Measurements from ENCODE around the gene NCAPG2. TPM values are rescaled to one million over a fixed set of nuclear protein-coding genes. Genes with fewer than 3 reads are reported as not detected.

Gene NCAPG2
- total RNA-seq, 2 experiments from 2014 or later, result 61.8 to 111 TPM

DNA sequence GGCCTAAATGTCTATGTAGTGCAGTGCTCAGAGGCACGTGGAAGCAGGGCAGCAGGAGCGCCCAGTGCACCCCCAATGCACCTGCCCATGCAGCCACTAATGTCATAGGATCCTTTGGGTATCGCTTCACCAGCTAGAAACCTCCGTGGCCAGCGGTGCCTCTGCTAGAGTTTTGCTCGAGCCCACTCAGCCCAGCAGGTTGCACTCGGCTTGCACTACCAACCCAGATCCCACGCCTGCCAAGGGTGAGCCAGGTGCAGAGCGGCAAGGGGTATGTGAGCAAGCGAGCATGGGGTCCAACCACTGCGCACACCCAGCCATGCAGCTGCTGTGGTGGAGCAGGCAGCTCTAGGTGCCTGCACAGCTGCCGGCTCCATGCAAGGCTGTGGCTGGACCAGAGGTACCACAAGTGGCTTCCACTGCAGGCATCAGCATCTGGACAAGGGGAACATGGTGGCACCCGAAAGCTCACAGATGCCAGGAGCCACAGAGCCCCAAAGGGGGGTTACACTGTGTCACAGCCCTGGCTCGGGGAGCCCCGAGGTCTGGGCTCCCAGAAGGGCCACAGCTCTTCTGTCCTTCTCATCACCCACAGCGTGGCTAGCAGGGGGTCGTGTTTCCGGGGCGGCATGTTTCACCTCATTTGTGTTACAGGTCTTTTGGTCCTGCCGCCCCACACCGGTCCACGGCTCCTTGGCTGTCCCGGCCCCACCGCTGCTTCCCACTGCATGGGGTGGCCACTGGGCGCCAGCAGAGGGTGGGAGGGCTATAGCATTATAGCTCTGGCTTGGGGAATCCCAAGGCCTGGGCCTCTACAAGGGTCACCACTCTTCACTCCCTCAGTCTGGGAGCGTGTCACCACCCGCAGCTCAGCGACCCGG is 2.3 kb upstream of the NCAPG2 start:
- TF ChIP-seq EZH2phosphoT487 (IDR thresholded peaks at IDR 0.05; ENCODE audit: borderline replicate concordance, low read depth, low read length) (no peak), CTCF (conservative IDR thresholded peaks at IDR 0.05; ENCODE audit: low read length) (no peak)
- Histone ChIP-seq H4K20me1 (ENCODE audit: insufficient read depth, low read length) (peaks cover 9% of the 10 kb centered on the region), H3K79me2 (ENCODE audit: insufficient read depth, low read depth, low read length) (peaks cover 26% of the 10 kb centered on the region), H3K9me3 (ENCODE audit: low read length) (peaks cover 11% of the 10 kb centered on the region), H3K9me2 (ENCODE audit: insufficient read depth, low read length) (no peaks in the 10 kb centered on the region), H3K4me1 (ENCODE audit: insufficient read depth, low read length, poor library complexity, severe bottlenecking) (peaks cover 19% of the 10 kb centered on the region), H2AFZ (ENCODE audit: low read length) (no peak overlapping the region), H3K4me2 (ENCODE audit: low read length) (no peak overlapping the region), H3K4me3 (ENCODE audit: low read depth, low read length, poor library complexity, severe bottlenecking) (no peak overlapping the region), H3K27ac (ENCODE audit: low read depth, low read length, poor library complexity, severe bottlenecking) (no peak overlapping the region), H3K36me3 (ENCODE audit: insufficient read depth, low read length) (peaks cover 12% of the 10 kb centered on the region)
- no peak for DNase-seq (ENCODE audit: low spot score)
- no TSS peak for BruUV-seq (replicated peaks)
- ChIA-PET POLR2A (interaction anchor here (0.5 to 0.7 kb wide), 2 partner anchors 50 to 189 kb away, joined by 4 to 5 read pairs; no protein-coding TSS in a partner anchor), CTCF (ENCODE audit: unreplicated experiment) (interaction anchor here (1.0 kb wide), 1 partner anchor 270 kb away, joined by 4 read pairs; no protein-coding TSS in a partner anchor)
- intact Hi-C loops (cut with micrococcal nuclease; ENCODE audit: unreplicated experiment), result no loop called here

- Histone ChIP-seq H4K20me1 (ENCODE audit: insufficient read depth, low read length) (peaks cover 10% of the 10 kb centered on the region), H3K36me3 (ENCODE audit: insufficient read depth, low read length) (peaks cover 18% of the 10 kb centered on the region), H3K9me2 (ENCODE audit: insufficient read depth, low read length) (no peaks in the 10 kb centered on the region), H3K79me2 (ENCODE audit: insufficient read depth, low read depth, low read length) (peaks cover 32% of the 10 kb centered on the region), H3K4me1 (ENCODE audit: insufficient read depth, low read length, poor library complexity, severe bottlenecking) (peaks cover 19% of the 10 kb centered on the region), H3K9me3 (ENCODE audit: low read length) (peaks cover 11% of the 10 kb centered on the region), H2AFZ (ENCODE audit: low read length) (no peak overlapping the region), H3K27ac (ENCODE audit: low read depth, low read length, poor library complexity, severe bottlenecking) (no peak overlapping the region), H3K4me2 (ENCODE audit: low read length) (no peak overlapping the region), H3K4me3 (ENCODE audit: low read depth, low read length, poor library complexity, severe bottlenecking) (no peak overlapping the region)
- no TSS peak for BruUV-seq (replicated peaks)
- CTCF ChIA-PET (ENCODE audit: unreplicated experiment), result interaction anchor here (1.0 kb wide), 1 partner anchor 271 kb away, joined by 4 read pairs; no protein-coding TSS in a partner anchor
- intact Hi-C loops (cut with micrococcal nuclease; ENCODE audit: unreplicated experiment), result no loop called here
- DNase-seq (ENCODE audit: low spot score), result no peak
- POLR2A ChIA-PET, result interaction anchor here (0.5 kb wide), 1 partner anchor 50 kb away, joined by 5 read pairs; no protein-coding TSS in a partner anchor
- TF ChIP-seq CTCF (conservative IDR thresholded peaks at IDR 0.05; ENCODE audit: low read length) (no peak), EZH2phosphoT487 (IDR thresholded peaks at IDR 0.05; ENCODE audit: borderline replicate concordance, low read depth, low read length) (no peak)
Measured at GRCh38 chr7:158706273-158706704, 1.7 kb upstream of the NCAPG2 start.
